ENCODE measurements around the gene FBXL13.
"Not testable (repeated sequence)": the region's sequence is repeated elsewhere in the genome, so short reads cannot be mapped to it uniquely, and the experiment has no call there.

Gene FBXL13

GRCh38 chr7:103078226-103078625 lies 3.6 kb upstream of the FBXL13 start:
- DNase-seq = not testable (repeated sequence)

- no peak for DNase-seq
These were observed 2.7 kb upstream of the FBXL13 start for GRCh38 chr7:103077318-103077717.

- no peak for DNase-seq
These were observed 2.2 kb upstream of the FBXL13 start for GRCh38 chr7:103076764-103077163.

GRCh38 chr7:103075337-103075918 lies 832 bp upstream of the FBXL13 start:
- DNase-seq = peak; percentile 61

- DNase-seq = no peak
These were observed 542 bp downstream of the FBXL13 start for GRCh38 chr7:103073989-103074518.

GRCh38 chr7:103071000-103071399 lies 3.6 kb downstream of the FBXL13 start:
- no peak for DNase-seq

GRCh38 chr7:103068414-103069403 lies 5.9 kb downstream of the FBXL13 start:
- no peak for DNase-seq

GRCh38 chr7:103065667-103066066 lies 8.9 kb downstream of the FBXL13 start:
- DNase-seq = peak; percentile 18

- DNase-seq = no peak
These were observed 10.7 kb downstream of the FBXL13 start for GRCh38 chr7:103063895-103064294.

GRCh38 chr7:103059471-103059870 lies 15.1 kb downstream of the FBXL13 start:
- no peak for DNase-seq

- no peak for DNase-seq
These were observed 16.5 kb downstream of the FBXL13 start for GRCh38 chr7:103058122-103058521.

GRCh38 chr7:103056006-103056405 lies 18.6 kb downstream of the FBXL13 start:
- not testable (repeated sequence) for DNase-seq

- DNase-seq = no peak
These were observed 23.1 kb downstream of the FBXL13 start for GRCh38 chr7:103051519-103051918.

- no peak for DNase-seq
These were observed 25.8 kb downstream of the FBXL13 start for GRCh38 chr7:103048833-103049232.

GRCh38 chr7:103041815-103042214 lies 32.8 kb downstream of the FBXL13 start:
- not testable (repeated sequence) for DNase-seq

GRCh38 chr7:103037823-103038739 lies 36.5 kb downstream of the FBXL13 start:
- not testable (repeated sequence) for DNase-seq

GRCh38 chr7:103037476-103037822 lies 37.1 kb downstream of the FBXL13 start:
- no peak for DNase-seq

GRCh38 chr7:103034318-103034717 lies 40.3 kb downstream of the FBXL13 start:
- DNase-seq = not testable (repeated sequence)

- no peak for DNase-seq
These were observed 42.8 kb downstream of the FBXL13 start for GRCh38 chr7:103031781-103032180.

GRCh38 chr7:103031024-103031423 lies 43.6 kb downstream of the FBXL13 start:
- DNase-seq = no peak

- DNase-seq = no peak
These were observed 49.3 kb downstream of the FBXL13 start for GRCh38 chr7:103025341-103025740.

GRCh38 chr7:103023578-103023977 lies 51.0 kb downstream of the FBXL13 start:
- not testable (repeated sequence) for DNase-seq

- DNase-seq = not testable (repeated sequence)
These were observed 53.1 kb downstream of the FBXL13 start for GRCh38 chr7:103021490-103021889.

All from effector CD8-positive, alpha-beta T cell (primary cell).